Motor neuron (in vitro differentiated cells): Measurements from ENCODE around the gene NCAM1. TPM values are rescaled to one million over a fixed set of nuclear protein-coding genes. Genes with fewer than 3 reads are reported as not detected.

Experiments used
- ATAC-seq, 8 experiments: fragments of 200-7000 bp; cut with Tn5 transposase; replicated peaks in 6 of 8; 2 replicates each; pipeline ENCODE4 v1.8.0; 2021; ENCODE audit warnings: mild to moderate bottlenecking in 8 of 8, moderate library complexity in 8 of 8
- H3K27ac ChIP-seq, 2 donors: fragments of 250-450 bp; sonication (Bioruptor Pico); 2 replicates each; pipeline ENCODE4 v1.9.0; 2021; ENCODE audit warnings: antibody characterized with exemption in 2 of 2, mild to moderate bottlenecking in 2 of 2, moderate library complexity in 1 of 2
- H3K4me1 ChIP-seq, 2 donors: fragments of 250-450 bp; sonication (Bioruptor Pico); replicated peaks in 1 of 2; 2 replicates each; pipeline ENCODE4 v1.6.1; 2021; ENCODE audit warnings: antibody characterized with exemption in 2 of 2, mild to moderate bottlenecking in 2 of 2, moderate library complexity in 1 of 2
- H3K4me3 ChIP-seq, 5 donors: fragments of 250-450 bp; sonication (Bioruptor Pico); 2 replicates each; pipeline ENCODE4 v1.9.0; 2021; ENCODE audit warnings: antibody characterized with exemption in 5 of 5, mild to moderate bottlenecking in 5 of 5, moderate library complexity in 4 of 5
- WGBS, 10 experiments: fragments of 450-650 bp; shearing (Covaris generic); methylation state at CpG; one replicate each; pipeline ENCODE4 v1.0.0; 2022; 5-methylcytosine and 5-hydroxymethylcytosine counted together
- in situ Hi-C, 9 experiments: fragments of 400-800 bp; cut with MboI; loops; one replicate each; pipeline ENCODE4 v1.15.0; 2021; ENCODE audit warnings: low sequenced_read_pairs in 9 of 9, low pct_unique_long_range_greater_than_20kb in 2 of 9; ENCODE audit not compliant: unreplicated experiment in 9 of 9
- total RNA-seq, 8 experiments: library from RNA; unstranded; fragments of 300-600 nt; gene quantifications; 2 replicates each; pipeline versions ENCODE4 v1.2.3 to v1.2.4, GENCODE V29; 2022

Gene NCAM1
- total RNA-seq, 8 experiments from 2014 or later, result 33.9 to 382 (median 290) TPM

GRCh38 chr11:113234888-113235287 lies 273.7 kb downstream of the NCAM1 start:
- no peak overlapping the region for H3K27ac ChIP-seq
- H3K4me3 ChIP-seq, result no peak overlapping the region
- no peak for ATAC-seq
- in situ Hi-C loops, result no loop called here
- WGBS, 10 experiments, result 80 to 100% (median 92%) methylated on average over 1 to 12 of the region's 14 CpGs; no CpG with 5 or more reads in 3 of the 10 experiments
- no peaks in the 10 kb centered on the region for H3K4me1 ChIP-seq

GRCh38 chr11:113237261-113237660 lies 276.0 kb downstream of the NCAM1 start:
- Histone ChIP-seq H3K4me3 (no peak overlapping the region), H3K27ac (no peak overlapping the region), H3K4me1 (peaks cover 7 to 13% of the 10 kb centered on the region in 2 donors)
- in situ Hi-C loops, result no loop called here
- WGBS, 10 experiments, result 91 to 100% (median 94%) methylated on average over 2 to 4 of the region's 4 CpGs; no CpG with 5 or more reads in 7 of the 10 experiments
- ATAC-seq, result no peak

GRCh38 chr11:113238721-113239120 lies 277.5 kb downstream of the NCAM1 start:
- 79 to 100% (median 96%) methylated on average over 1 to 4 of the region's 5 CpGs; no CpG with 5 or more reads in 4 of the 10 experiments for WGBS, 10 experiments
- H3K27ac ChIP-seq, result no peak overlapping the region
- in situ Hi-C loops, result no loop called here
- no peak for ATAC-seq
- peaks cover 22 to 27% of the 10 kb centered on the region in 2 donors for H3K4me1 ChIP-seq
- H3K4me3 ChIP-seq, result no peak overlapping the region

- Histone ChIP-seq H3K4me1 (peaks cover 27 to 39% of the 10 kb centered on the region in 2 donors), H3K4me3 (no peak overlapping the region), H3K27ac (no peak overlapping the region)
- in situ Hi-C loops, result no loop called here
- no peak for ATAC-seq
- WGBS, 10 experiments, result 72 to 100% (median 95%) methylated on average over 1 to 5 of the region's 5 CpGs; no CpG with 5 or more reads in 2 of the 10 experiments
Measured at GRCh38 chr11:113240389-113240788, 279.2 kb downstream of the NCAM1 start.

GRCh38 chr11:113240790-113241635 lies 279.8 kb downstream of the NCAM1 start:
- 53 to 100% (median 80%) methylated on average over 1 to 11 of the region's 12 CpGs; no CpG with 5 or more reads in 2 of the 10 experiments for WGBS, 10 experiments
- Histone ChIP-seq H3K27ac (no peak overlapping the region), H3K4me1 (peaks cover 27 to 39% of the 10 kb centered on the region in 2 donors), H3K4me3 (no peak overlapping the region)
- in situ Hi-C loops, result no loop called here
- peak in 6 of 8 experiments; percentile 9 to 83 (median 66) for ATAC-seq

GRCh38 chr11:113241636-113242054 lies 280.4 kb downstream of the NCAM1 start:
- peaks cover 27 to 41% of the 10 kb centered on the region in 2 donors for H3K4me1 ChIP-seq
- no peak overlapping the region for H3K4me3 ChIP-seq
- in situ Hi-C loops, result no loop called here
- 79 to 100% (median 100%) methylated on average over 2 to 4 of the region's 4 CpGs; no CpG with 5 or more reads in 3 of the 10 experiments for WGBS, 10 experiments
- H3K27ac ChIP-seq, result peak overlapping the region; percentile 22 to 53
- ATAC-seq, result peak in 5 of 8 experiments; percentile 4 to 69 (median 48)

- ATAC-seq, result no peak
- in situ Hi-C loops, result no loop called here
- no peak overlapping the region for H3K4me3 ChIP-seq
- H3K27ac ChIP-seq, result no peak overlapping the region
- H3K4me1 ChIP-seq, result peaks cover 27 to 42% of the 10 kb centered on the region in 2 donors
- 66 to 100% (median 94%) methylated on average over 1 to 3 of the region's 3 CpGs; no CpG with 5 or more reads in 2 of the 10 experiments for WGBS, 10 experiments
Measured at GRCh38 chr11:113242060-113242459, 280.8 kb downstream of the NCAM1 start.

GRCh38 chr11:113242767-113243397 lies 281.7 kb downstream of the NCAM1 start:
- WGBS, 10 experiments, result 0 to 75% (median 36%) methylated on average over 1 to 16 of the region's 21 CpGs
- H3K27ac ChIP-seq, result peak overlapping the region; percentile 66 to 67
- in situ Hi-C loops, result no loop called here
- peak overlapping the region in 1 of 5 donors; percentile 4 for H3K4me3 ChIP-seq
- ATAC-seq, result peak; percentile 14 to 89 (median 78)
- peaks cover 33 to 42% of the 10 kb centered on the region in 2 donors for H3K4me1 ChIP-seq

GRCh38 chr11:113243696-113244095 lies 282.5 kb downstream of the NCAM1 start:
- 23 to 100% (median 74%) methylated on average over 1 to 5 of the region's 5 CpGs; no CpG with 5 or more reads in 2 of the 10 experiments for WGBS, 10 experiments
- Histone ChIP-seq H3K4me3 (no peak overlapping the region), H3K4me1 (peaks cover 37 to 42% of the 10 kb centered on the region in 2 donors), H3K27ac (no peak overlapping the region)
- in situ Hi-C loops, result no loop called here
- ATAC-seq, result peak in 2 of 8 experiments; percentile 21 to 23

- ATAC-seq, result no peak
- 58 to 100% (median 93%) methylated on average over 2 to 5 of the region's 7 CpGs; no CpG with 5 or more reads in 2 of the 10 experiments for WGBS, 10 experiments
- H3K27ac ChIP-seq, result no peak overlapping the region
- H3K4me1 ChIP-seq, result peaks cover 37 to 42% of the 10 kb centered on the region in 2 donors
- no peak overlapping the region for H3K4me3 ChIP-seq
- in situ Hi-C loops, result no loop called here
Measured at GRCh38 chr11:113245216-113245615, 284.0 kb downstream of the NCAM1 start.

GRCh38 chr11:113247221-113247620 lies 286.0 kb downstream of the NCAM1 start:
- peaks cover 30% of the 10 kb centered on the region in 2 donors for H3K4me1 ChIP-seq
- H3K4me3 ChIP-seq, result no peak overlapping the region
- H3K27ac ChIP-seq, result no peak overlapping the region
- in situ Hi-C loops, result no loop called here
- no peak for ATAC-seq
- WGBS, 10 experiments, result 60 to 100% (median 69%) methylated on average over 2 to 8 of the region's 8 CpGs; no CpG with 5 or more reads in 3 of the 10 experiments

GRCh38 chr11:113247966-113248365 lies 286.7 kb downstream of the NCAM1 start:
- ATAC-seq, result no peak
- 22 to 94% (median 85%) methylated on average over 4 to 6 of the region's 6 CpGs; no CpG with 5 or more reads in 1 of the 10 experiments for WGBS, 10 experiments
- Histone ChIP-seq H3K27ac (no peak overlapping the region), H3K4me3 (no peak overlapping the region), H3K4me1 (peaks cover 23% of the 10 kb centered on the region in 2 donors)
- in situ Hi-C loops, result no loop called here
